GM10266 (cell line): ENCODE measurements around the gene DNAH10.

Experiments used
- DNase-seq: peaks from one replicate; pipeline ENCODE4 v3.0.0; 2012; ENCODE audit errors: extremely low spot score
- TF ChIP-seq, protein P1 (sequence below): IDR thresholded peaks from 2 replicates; pipeline ENCODE4 v1.5.1; 2012; ENCODE audit warnings: mild to moderate bottlenecking, low read depth; ENCODE audit not compliant: control insufficient read depth, insufficient read depth; ENCODE audit errors: missing control alignments

The DNAH10 gene

DNA sequence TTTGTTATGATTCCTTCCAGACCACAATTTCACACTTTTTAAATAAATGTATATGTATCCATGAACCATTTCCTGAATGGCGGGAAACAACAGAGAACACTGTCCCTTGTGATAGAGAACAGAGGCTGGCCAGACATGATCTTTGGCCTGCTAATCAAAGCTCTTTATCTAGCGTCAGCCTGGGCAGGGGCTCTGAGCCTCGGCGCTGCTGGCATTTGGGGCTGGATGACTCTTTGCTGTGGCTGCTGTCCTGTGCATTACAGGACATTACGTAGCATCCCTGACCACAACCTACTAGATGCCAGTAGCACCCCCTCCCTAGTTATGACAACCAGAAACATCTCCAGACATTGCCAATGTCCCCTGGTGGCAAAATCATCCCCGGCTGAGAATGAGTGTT lies 77.7 kb downstream of the DNAH10 start:
- TF ChIP-seq, protein P1, sequence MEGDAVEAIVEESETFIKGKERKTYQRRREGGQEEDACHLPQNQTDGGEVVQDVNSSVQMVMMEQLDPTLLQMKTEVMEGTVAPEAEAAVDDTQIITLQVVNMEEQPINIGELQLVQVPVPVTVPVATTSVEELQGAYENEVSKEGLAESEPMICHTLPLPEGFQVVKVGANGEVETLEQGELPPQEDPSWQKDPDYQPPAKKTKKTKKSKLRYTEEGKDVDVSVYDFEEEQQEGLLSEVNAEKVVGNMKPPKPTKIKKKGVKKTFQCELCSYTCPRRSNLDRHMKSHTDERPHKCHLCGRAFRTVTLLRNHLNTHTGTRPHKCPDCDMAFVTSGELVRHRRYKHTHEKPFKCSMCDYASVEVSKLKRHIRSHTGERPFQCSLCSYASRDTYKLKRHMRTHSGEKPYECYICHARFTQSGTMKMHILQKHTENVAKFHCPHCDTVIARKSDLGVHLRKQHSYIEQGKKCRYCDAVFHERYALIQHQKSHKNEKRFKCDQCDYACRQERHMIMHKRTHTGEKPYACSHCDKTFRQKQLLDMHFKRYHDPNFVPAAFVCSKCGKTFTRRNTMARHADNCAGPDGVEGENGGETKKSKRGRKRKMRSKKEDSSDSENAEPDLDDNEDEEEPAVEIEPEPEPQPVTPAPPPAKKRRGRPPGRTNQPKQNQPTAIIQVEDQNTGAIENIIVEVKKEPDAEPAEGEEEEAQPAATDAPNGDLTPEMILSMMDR = no peak
- DNase-seq = no peak

GRCh38 chr12:123840765-123841425 lies 78.8 kb downstream of the DNAH10 start:
- DNase-seq = no peak
- TF ChIP-seq, protein P1 = no peak

DNA sequence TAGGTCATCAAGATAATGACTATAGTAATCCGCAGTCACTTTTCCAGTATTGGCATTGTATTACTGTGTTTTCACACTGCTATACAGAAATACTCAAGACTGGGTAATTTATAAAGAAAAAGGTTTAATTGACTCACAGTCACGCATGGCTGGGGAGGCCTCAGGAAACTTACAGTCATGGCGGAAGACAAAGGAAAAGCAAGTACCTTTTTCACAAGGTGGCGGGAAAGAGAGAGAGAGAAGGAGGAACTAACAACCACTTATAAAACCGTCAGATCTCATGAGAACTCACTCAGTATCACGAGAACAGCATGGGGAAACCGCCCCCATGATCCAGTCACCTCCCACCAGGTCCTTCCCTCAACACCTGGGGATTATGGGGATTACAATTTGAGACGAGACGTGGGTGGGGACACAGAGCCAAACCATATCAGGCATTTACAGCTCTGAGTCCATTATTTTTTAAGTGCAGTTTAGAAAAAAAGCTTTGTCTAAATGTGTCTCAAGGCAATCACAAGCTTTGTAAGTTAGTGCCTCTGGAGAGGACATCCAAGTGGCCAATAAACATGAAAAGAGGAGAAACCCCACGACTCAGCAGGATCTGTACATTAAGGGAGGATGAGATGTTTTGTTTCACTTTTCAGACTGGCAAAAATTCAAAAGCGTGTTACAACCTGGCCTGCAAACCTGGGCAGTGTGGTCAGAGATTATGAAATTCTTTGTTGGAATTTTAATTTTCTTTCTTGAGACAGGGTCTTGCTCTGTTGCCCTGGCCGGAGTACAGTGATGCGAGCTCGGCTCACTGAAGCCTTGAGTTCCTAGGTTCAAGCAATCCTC lies 82.0 kb downstream of the DNAH10 start:
- no peak for DNase-seq
- TF ChIP-seq, protein P1 = no peak

GRCh38 chr12:123845881-123846280 lies 83.8 kb downstream of the DNAH10 start:
- no peak for DNase-seq
- TF ChIP-seq, protein P1 = no peak

DNA sequence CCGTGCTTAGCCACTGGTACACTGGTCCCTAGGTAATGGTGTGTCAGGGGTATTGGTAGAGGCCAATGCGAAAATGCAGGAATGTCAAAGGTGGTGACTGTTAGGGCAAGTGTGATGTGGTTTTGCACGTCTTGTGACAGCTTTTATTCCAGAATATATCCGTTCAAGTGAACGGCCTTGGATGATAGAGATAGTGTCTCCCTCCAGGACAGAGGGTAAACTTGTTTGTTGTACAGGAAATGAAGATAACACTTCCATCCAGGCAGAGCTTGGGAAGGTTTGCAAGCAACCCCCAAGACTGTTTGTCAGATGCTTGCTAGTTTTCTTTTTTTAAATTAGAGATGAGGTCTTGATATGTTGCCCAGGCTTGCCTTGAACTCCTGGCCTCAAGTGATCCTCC lies 84.2 kb downstream of the DNAH10 start:
- DNase-seq = no peak
- TF ChIP-seq, protein P1 = no peak

DNA sequence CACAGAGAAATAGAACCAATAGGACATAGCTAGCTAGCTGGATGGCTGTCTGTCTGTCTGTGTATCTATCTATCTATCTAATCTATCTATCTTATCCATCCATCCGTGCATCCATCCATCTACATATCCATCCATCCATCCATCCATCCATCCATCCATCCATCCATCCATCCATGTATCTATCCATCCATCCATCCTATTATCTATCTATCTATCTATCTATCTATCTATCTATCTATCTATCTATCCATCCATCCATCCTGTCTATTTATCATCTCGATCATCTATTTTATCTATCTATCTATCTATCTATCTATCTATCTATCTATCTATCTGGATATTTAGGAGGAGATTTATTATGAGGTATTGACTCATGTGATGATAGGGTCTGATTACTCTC lies 84.9 kb downstream of the DNAH10 start:
- TF ChIP-seq, protein P1 = no peak
- DNase-seq = no peak

DNA sequence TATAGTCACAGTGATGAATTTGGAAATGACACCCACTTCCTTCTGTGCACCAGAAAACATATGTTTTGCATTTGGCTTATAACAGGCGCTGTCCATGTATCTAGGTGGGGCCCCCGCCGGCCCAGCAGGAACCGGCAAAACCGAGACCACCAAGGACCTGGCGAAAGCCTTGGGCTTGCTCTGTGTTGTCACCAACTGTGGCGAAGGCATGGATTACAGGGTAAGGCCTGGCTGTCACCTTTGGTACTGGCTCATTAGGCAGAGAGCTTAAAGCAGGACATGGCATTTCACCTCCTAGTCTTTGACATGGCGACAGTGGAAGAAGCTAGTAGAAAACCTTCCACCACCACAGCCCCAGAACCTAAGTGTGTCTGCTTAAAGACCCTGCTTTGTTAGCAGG lies 85.8 kb downstream of the DNAH10 start:
- TF ChIP-seq, protein P1 = no peak
- no peak for DNase-seq
